Thyroid gland (tissue), 4 donors: ENCODE data around the gene SLC35F1. TPM values are rescaled to one million over a fixed set of nuclear protein-coding genes. Genes with fewer than 3 reads are reported as not detected.

Experiments
- DNase-seq, 2 donors: peaks; one replicate each; pipeline ENCODE4 v3.0.0-alpha.2; 2019
- H3K27ac ChIP-seq, 3 donors: fragments of 200-600 bp; sonication (generic); 1 replicate in 2 of 3; 2 replicates in 1 of 3; pipeline ENCODE4 v1.5.1; 2016 to 2019; ENCODE audit warnings: mild to moderate bottlenecking in 1 of 3, moderate library complexity in 1 of 3
- H3K27me3 ChIP-seq: fragments of 200-600 bp; sonication (generic); one replicate; pipeline ENCODE4 v1.5.1; 2019
- H3K36me3 ChIP-seq, 2 donors: fragments of 200-600 bp; sonication (generic); one replicate each; pipeline ENCODE4 v1.5.1; 2016 to 2019
- H3K4me1 ChIP-seq, 2 donors: fragments of 200-600 bp; sonication (generic); one replicate each; pipeline ENCODE4 v1.5.1; 2017 to 2019
- H3K4me3 ChIP-seq, 3 donors: fragments of 200-600 bp; sonication (generic); replicated peaks in 1 of 3; 1 replicate in 2 of 3; 2 replicates in 1 of 3; pipeline ENCODE4 v1.5.1; 2016; ENCODE audit warnings: mild to moderate bottlenecking in 1 of 3
- H3K9me3 ChIP-seq: fragments of 200-600 bp; sonication (generic); one replicate; pipeline ENCODE4 v1.5.1; 2017
- POLR2A ChIP-seq, 2 donors: fragments of 450-650 bp; IDR thresholded peaks; one replicate each; pipeline ENCODE4 v1.6.1; 2017; ENCODE audit warnings: antibody characterized with exemption in 2 of 2, mild to moderate bottlenecking in 2 of 2, moderate library complexity in 1 of 2
- WGBS, 2 donors: methylation state at CpG; one replicate each; pipeline ENCODE4 v1.1.5; 2017; 5-methylcytosine and 5-hydroxymethylcytosine counted together
- intact Hi-C: fragments of 100-400 bp; cut with DNase I; formaldehyde crosslinking; loops from one replicate; pipeline ENCODE4 v1.15.1; 2023
- total RNA-seq, 4 donors: library from RNA; depleted of rRNA; stranded (reverse); fragments of >200 nt; gene quantifications; one replicate each; pipeline ENCODE4 v1.2.3, GENCODE V29; 2016
- TF ChIP-seq, protein P1 (sequence below), 6 experiments: fragments of 200-600 bp in 3 of 6; fragments of 450-650 bp in 3 of 6; sonication (generic) in 3 of 6; IDR thresholded peaks; one replicate each; pipeline ENCODE4 v1.5.1; 2016 to 2019; ENCODE audit warnings: antibody characterized with exemption in 6 of 6, mild to moderate bottlenecking in 2 of 6, inconsistent platforms in 1 of 6, moderate library complexity in 1 of 6

SLC35F1 gene
- total RNA-seq, 4 donors from 2014 or later: 0.54 to 5.5 (median 1.4) TPM

DNA sequence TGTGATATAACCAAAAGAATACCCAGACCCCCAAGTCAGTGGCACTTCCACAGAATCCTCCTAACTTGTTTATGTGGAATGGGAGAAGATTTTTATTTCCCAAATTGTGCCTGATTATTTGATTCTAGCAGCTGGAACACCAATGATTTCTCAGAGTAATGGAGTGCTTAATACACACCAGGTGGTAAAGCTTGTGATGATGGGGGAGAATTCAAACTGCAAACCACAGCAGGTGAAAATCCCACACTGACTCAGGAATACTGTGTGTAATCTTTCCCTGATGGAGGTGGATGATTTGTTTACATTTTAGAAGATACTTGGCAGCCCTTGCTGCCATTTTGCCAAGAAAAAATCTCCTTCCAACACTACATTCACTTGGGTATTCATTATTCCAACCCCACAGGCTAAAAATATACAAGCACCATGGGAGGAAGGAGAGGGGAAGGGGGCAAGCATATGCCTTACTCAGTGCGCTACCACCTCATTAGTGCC lies 428.3 kb downstream of the SLC35F1 start:
- Histone ChIP-seq H3K36me3 (no peaks in the 10 kb centered on the region), H3K27me3 (no peaks in the 10 kb centered on the region), H3K4me3 (no peak overlapping the region), H3K9me3 (no peaks in the 10 kb centered on the region), H3K4me1 (no peaks in the 10 kb centered on the region), H3K27ac (no peak overlapping the region)
- no peak for TF ChIP-seq POLR2A (IDR thresholded peaks at IDR 0.05)
- TF ChIP-seq, protein P1, sequence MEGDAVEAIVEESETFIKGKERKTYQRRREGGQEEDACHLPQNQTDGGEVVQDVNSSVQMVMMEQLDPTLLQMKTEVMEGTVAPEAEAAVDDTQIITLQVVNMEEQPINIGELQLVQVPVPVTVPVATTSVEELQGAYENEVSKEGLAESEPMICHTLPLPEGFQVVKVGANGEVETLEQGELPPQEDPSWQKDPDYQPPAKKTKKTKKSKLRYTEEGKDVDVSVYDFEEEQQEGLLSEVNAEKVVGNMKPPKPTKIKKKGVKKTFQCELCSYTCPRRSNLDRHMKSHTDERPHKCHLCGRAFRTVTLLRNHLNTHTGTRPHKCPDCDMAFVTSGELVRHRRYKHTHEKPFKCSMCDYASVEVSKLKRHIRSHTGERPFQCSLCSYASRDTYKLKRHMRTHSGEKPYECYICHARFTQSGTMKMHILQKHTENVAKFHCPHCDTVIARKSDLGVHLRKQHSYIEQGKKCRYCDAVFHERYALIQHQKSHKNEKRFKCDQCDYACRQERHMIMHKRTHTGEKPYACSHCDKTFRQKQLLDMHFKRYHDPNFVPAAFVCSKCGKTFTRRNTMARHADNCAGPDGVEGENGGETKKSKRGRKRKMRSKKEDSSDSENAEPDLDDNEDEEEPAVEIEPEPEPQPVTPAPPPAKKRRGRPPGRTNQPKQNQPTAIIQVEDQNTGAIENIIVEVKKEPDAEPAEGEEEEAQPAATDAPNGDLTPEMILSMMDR (IDR thresholded peaks at IDR 0.05): no peak
- WGBS, 2 donors: 92 to 100% methylated on average over 1 of the region's 1 CpG
- intact Hi-C loops: no loop called here
- no peak for DNase-seq

DNA sequence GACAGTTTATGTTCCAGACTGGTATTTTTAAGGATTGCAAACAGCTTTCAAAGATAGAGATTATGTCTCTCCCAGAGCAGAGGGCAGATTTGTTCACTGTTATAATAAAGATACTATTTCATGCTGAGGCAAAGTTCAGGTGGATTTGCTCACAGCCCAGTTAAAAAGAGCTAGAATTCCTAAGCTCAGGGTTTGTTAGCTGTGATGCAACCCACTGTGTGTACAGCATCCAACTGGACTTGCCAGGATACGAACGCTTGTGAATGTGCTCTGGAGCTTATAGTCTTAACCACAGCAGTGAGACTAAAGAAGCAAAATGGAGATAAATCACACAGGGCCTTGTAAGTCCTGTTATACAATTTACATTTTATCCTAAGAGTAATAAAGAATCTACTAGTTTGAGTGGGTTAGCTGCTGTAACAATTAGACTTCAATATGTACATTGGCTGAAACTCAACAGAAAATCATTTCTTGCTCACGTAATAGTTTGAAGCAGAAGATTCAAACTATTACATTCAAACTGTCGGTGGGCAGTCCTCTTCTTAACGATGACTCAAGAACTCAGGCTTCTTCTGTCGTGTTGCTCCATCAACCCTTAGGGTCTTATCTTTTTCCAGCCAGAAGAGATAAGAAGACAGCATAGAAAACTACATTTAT lies 437.1 kb downstream of the SLC35F1 start:
- Histone ChIP-seq H3K27me3 (no peaks in the 10 kb centered on the region), H3K9me3 (no peaks in the 10 kb centered on the region), H3K27ac (no peak overlapping the region), H3K4me1 (no peaks in the 10 kb centered on the region), H3K4me3 (no peak overlapping the region), H3K36me3 (no peaks in the 10 kb centered on the region)
- intact Hi-C loops: no loop called here
- WGBS, 2 donors: 90 to 95% methylated on average over 6 of the region's 6 CpGs
- TF ChIP-seq, protein P1 (IDR thresholded peaks at IDR 0.05): no peak
- TF ChIP-seq POLR2A (IDR thresholded peaks at IDR 0.05): no peak
- no peak for DNase-seq

DNA sequence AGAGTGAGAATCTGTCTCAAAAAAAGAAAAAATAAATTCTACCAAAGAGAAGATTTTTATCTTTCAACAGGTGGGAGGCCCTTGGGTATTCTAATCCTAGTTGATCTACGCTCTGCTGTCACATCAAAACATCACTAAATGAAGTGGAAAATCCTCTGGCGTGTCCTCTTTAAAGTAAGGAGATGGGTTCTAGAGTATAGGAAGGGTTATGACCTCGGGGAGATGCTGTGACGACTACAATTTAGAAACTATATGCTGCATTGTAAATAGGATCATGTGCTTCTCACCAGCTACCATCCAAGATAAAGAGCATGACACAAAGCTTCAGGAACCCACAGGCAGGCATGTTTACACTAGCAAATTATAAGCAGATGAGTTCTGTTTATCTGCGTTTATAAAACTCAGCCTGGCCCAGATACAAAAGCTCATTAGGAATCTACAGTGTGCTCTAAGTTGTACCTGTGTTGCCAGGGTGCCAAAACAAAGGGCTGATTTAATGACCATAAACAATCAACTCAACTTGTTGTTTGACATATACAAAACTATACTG lies 443.9 kb downstream of the SLC35F1 start:
- TF ChIP-seq POLR2A (IDR thresholded peaks at IDR 0.05): no peak
- TF ChIP-seq, protein P1 (IDR thresholded peaks at IDR 0.05): no peak
- 74 to 81% methylated on average over 5 of the region's 5 CpGs for WGBS, 2 donors
- no peak overlapping the region for H3K4me3 ChIP-seq
- H3K27me3 ChIP-seq: no peaks in the 10 kb centered on the region
- H3K27ac ChIP-seq: no peak overlapping the region
- DNase-seq: no peak
- no peaks in the 10 kb centered on the region for H3K9me3 ChIP-seq
- H3K4me1 ChIP-seq: no peaks in the 10 kb centered on the region
- no peaks in the 10 kb centered on the region for H3K36me3 ChIP-seq
- intact Hi-C loops: no loop called here

DNA sequence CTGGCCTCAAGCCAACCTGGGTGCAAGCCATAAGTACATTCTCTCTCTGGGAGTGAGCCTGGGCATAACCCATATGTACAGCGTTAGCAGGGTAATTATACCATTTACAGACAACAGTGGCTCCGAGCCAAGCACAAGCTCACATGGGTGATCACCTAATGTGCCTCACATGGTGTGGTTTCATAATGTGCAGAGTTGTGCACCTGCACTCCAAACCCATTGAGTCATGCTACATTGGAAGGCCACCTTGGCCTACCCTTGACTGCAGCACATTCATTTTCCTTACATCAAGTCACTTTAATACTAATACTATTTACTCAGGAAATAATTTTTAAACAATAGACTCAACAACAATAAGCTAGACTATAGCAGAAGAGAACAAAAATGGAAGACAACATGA lies 446.5 kb downstream of the SLC35F1 start:
- Histone ChIP-seq H3K27ac (no peak overlapping the region), H3K27me3 (no peaks in the 10 kb centered on the region), H3K36me3 (no peaks in the 10 kb centered on the region), H3K4me3 (no peak overlapping the region), H3K9me3 (no peaks in the 10 kb centered on the region), H3K4me1 (no peaks in the 10 kb centered on the region)
- TF ChIP-seq, protein P1 (IDR thresholded peaks at IDR 0.05): no peak
- no peak for TF ChIP-seq POLR2A (IDR thresholded peaks at IDR 0.05)
- no peak for DNase-seq
- 87 to 100% methylated on average over 2 of the region's 2 CpGs for WGBS, 2 donors
- intact Hi-C loops: no loop called here

DNA sequence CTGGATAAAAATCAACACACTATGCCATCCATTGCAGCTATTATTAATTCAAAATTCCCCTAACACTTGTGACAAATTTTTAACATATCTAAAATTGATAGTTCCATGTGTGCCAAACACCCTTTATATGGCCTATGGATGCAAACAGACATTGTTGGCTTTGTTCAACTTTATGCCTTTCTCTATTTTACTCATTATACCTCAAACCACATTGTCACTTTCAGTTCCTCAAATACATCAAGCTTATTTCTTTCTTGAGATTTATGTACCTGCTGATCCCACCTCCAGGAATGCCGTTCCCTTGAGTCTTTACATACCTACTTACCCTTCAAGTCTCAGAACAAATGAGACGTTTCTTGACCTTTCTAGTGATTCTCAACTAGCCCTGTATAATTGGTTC lies 447.6 kb downstream of the SLC35F1 start:
- Histone ChIP-seq H3K36me3 (no peaks in the 10 kb centered on the region), H3K4me3 (no peak overlapping the region), H3K9me3 (no peaks in the 10 kb centered on the region), H3K27ac (no peak overlapping the region), H3K4me1 (no peaks in the 10 kb centered on the region), H3K27me3 (no peaks in the 10 kb centered on the region)
- no peak for DNase-seq
- no peak for TF ChIP-seq POLR2A (IDR thresholded peaks at IDR 0.05)
- TF ChIP-seq, protein P1 (IDR thresholded peaks at IDR 0.05): no peak
- intact Hi-C loops: no loop called here
- 85 to 87% methylated on average over 2 of the region's 2 CpGs for WGBS, 2 donors
